Measurements from ENCODE around the gene GNAI3.

The GNAI3 gene

DNA sequence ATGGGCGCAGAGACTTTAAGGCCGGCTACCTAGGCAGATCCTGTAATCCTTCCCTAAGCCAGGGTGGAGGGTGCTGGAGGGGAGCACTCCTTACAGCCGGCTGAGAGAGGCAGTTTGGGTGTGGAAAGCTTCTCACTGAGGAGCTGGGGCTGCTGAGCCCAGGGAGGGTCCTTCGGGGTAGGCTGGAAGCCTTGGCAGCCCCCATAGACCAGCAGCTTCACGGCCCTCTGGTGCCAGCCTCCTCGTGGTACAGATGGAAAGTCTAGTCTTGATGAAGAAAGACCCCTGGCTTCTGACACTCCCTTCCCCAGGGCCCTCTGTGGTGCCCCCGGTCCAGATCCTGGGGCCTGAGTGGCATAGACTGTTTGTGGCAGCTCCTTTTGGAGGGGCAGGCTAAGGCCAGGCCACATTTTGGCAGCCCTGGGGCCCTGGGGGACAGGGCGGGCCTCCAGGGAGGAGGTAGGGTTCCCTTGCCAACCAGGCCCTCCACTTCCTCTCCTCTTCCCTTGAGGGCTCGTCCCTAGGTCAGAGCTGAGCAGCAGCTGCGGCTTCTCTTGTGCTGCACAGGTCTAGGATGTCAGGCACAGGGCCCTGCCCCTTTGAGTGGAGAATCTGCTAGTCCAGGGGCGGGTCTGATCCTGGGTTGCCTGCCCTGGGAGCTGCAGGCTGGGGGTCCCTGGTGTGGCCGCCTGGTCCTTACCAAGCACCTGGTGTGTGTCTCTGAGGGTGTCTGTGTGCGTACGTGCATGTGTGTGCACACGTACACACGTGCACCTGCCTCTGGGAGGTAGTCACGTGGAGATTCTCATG, 76.0 kb downstream of the GNAI3 start:
- Histone ChIP-seq H3K36me3 (ENCODE audit: control insufficient read depth in 2 of 2, insufficient read depth in 1 of 2, low read length in 2 of 2) (peaks cover 4 to 44% of the 10 kb centered on the region in 2 experiments; a peak in 2 of 3 replicates), H3K9me3 (ENCODE audit: control insufficient read depth, insufficient read depth, low read depth, low read length) (no peaks in the 10 kb centered on the region), H3K4me3 (ENCODE audit: low read depth, low read length) (no peak overlapping the region), H3K4me1 (ENCODE audit: control insufficient read depth, insufficient read depth, low read length) (peaks cover 4% of the 10 kb centered on the region; the same call in 1 of the 2 replicates), H3K27ac (ENCODE audit: extremely low read depth, low read depth, low read length) (no peak overlapping the region)
- no peak for TF ChIP-seq OVOL3 (tag by site-specific recombination; IDR thresholded peaks at IDR 0.05)
- TF ChIP-seq ZNF585B (tag by site-specific recombination; IDR thresholded peaks at IDR 0.05), result no peak
- no peak for TF ChIP-seq SALL2 (tag by site-specific recombination; IDR thresholded peaks at IDR 0.05; ENCODE audit: borderline replicate concordance)
- CTCF ChIA-PET, result interaction anchor here (0.6 to 1.3 kb wide), 2 partner anchors 78 to 127 kb away, joined by 3 to 4 read pairs; no protein-coding TSS in a partner anchor
- POLR2A ChIA-PET, result interaction anchor here (1.1 kb wide), 2 partner anchors 9 to 76 kb away, joined by 3 to 4 read pairs; partner anchors contain the start of gene GNAI3

DNA sequence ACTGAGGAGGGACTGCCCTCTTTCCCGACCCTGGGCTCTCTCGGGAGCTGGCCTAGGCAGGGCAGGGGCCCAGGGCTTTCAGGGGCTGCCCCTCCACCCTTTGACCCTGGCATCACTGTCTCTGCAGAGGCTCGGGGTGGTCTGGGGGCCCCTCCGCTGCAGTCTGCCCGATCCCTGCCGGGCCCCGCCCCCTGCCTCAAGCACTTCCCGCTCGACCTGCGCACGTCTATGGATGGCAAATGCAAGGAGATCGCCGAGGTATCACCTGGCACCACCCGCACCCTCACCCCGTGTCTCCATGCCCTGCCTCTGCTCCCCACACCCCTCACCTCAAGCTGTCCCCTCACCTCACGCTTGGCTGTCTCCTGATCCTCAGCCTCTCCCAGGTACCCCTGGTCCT, 76.8 kb downstream of the GNAI3 start:
- no peak for TF ChIP-seq BCL11A (tag by site-specific recombination; IDR thresholded peaks at IDR 0.05; ENCODE audit: low read depth)
- TF ChIP-seq ZNF600 (tag by site-specific recombination; IDR thresholded peaks at IDR 0.05), result no peak
- no peak for TF ChIP-seq ZNF48 (tag by site-specific recombination; IDR thresholded peaks at IDR 0.05)
- TF ChIP-seq ZNF558 (tag by site-specific recombination; IDR thresholded peaks at IDR 0.05), result no peak
- TF ChIP-seq GLIS1 (tag by site-specific recombination; IDR thresholded peaks at IDR 0.05), result no peak
- TF ChIP-seq ZNF473 (tag by site-specific recombination; IDR thresholded peaks at IDR 0.05), result no peak
- TF ChIP-seq ZFHX2 (tag by site-specific recombination; conservative IDR thresholded peaks at IDR 0.05), result no peak
- no peak for TF ChIP-seq WT1 (tag by site-specific recombination; IDR thresholded peaks at IDR 0.05)
- TF ChIP-seq MEIS1 (CRISPR knock-in tag; IDR thresholded peaks at IDR 0.05; ENCODE audit: borderline replicate concordance), result no peak
- TF ChIP-seq ZNF555 (tag by site-specific recombination; conservative IDR thresholded peaks at IDR 0.05), result no peak
- no peak for TF ChIP-seq ZNF223 (tag by site-specific recombination; IDR thresholded peaks at IDR 0.05)
- no peak for TF ChIP-seq ZBTB21 (tag by site-specific recombination; IDR thresholded peaks at IDR 0.05)
- no peak for TF ChIP-seq YY1 (tag by site-specific recombination; IDR thresholded peaks at IDR 0.05)
- TF ChIP-seq, protein P1, sequence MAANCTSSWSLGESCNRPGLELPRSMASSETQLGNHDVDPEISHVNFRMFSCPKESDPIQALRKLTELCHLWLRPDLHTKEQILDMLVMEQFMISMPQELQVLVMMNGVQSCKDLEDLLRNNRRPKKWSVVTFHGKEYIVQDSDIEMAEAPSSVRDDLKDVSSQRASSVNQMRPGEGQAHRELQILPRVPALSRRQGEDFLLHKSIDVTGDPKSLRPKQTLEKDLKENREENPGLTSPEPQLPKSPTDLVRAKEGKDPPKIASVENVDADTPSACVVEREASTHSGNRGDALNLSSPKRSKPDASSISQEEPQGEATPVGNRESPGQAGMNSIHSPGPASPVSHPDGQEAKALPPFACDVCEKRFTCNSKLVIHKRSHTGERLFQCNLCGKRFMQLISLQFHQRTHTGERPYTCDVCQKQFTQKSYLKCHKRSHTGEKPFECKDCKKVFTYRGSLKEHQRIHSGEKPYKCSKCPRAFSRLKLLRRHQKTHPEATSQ (tag by site-specific recombination; IDR thresholded peaks at IDR 0.05), result no peak
- TF ChIP-seq ZNF830 (tag by site-specific recombination; IDR thresholded peaks at IDR 0.05; ENCODE audit: low read depth), result no peak
- TF ChIP-seq, protein P2, sequence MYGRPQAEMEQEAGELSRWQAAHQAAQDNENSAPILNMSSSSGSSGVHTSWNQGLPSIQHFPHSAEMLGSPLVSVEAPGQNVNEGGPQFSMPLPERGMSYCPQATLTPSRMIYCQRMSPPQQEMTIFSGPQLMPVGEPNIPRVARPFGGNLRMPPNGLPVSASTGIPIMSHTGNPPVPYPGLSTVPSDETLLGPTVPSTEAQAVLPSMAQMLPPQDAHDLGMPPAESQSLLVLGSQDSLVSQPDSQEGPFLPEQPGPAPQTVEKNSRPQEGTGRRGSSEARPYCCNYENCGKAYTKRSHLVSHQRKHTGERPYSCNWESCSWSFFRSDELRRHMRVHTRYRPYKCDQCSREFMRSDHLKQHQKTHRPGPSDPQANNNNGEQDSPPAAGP (tag by site-specific recombination; IDR thresholded peaks at IDR 0.05), result no peak
- TF ChIP-seq, protein P3, sequence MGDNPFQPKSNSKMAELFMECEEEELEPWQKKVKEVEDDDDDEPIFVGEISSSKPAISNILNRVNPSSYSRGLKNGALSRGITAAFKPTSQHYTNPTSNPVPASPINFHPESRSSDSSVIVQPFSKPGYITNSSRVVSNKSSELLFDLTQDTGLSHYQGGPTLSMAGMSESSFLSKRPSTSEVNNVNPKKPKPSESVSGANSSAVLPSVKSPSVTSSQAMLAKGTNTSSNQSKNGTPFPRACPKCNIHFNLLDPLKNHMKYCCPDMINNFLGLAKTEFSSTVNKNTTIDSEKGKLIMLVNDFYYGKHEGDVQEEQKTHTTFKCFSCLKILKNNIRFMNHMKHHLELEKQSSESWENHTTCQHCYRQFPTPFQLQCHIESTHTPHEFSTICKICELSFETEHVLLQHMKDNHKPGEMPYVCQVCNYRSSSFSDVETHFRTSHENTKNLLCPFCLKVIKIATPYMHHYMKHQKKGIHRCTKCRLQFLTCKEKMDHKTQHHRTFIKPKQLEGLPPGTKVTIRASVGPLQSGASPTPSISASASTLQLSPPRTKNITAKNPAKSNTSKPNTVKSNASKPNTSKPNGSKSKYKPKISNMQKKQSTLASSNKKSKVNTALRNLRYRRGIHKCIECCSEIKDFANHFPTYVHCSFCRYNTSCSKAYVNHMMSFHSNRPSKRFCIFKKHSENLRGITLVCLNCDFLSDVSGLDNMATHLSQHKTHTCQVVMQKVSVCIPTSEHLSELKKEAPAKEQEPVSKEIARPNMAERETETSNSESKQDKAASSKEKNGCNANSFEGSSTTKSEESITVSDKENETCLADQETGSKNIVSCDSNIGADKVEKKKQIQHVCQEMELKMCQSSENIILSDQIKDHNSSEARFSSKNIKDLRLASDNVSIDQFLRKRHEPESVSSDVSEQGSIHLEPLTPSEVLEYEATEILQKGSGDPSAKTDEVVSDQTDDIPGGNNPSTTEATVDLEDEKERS (tag by site-specific recombination; IDR thresholded peaks at IDR 0.05), result no peak
- TF ChIP-seq KLF8 (tag by site-specific recombination; IDR thresholded peaks at IDR 0.05), result no peak
- TF ChIP-seq, protein P4, sequence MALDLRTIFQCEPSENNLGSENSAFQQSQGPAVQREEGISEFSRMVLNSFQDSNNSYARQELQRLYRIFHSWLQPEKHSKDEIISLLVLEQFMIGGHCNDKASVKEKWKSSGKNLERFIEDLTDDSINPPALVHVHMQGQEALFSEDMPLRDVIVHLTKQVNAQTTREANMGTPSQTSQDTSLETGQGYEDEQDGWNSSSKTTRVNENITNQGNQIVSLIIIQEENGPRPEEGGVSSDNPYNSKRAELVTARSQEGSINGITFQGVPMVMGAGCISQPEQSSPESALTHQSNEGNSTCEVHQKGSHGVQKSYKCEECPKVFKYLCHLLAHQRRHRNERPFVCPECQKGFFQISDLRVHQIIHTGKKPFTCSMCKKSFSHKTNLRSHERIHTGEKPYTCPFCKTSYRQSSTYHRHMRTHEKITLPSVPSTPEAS (tag by site-specific recombination; IDR thresholded peaks at IDR 0.05), result no peak
- Histone ChIP-seq H3K36me3 (ENCODE audit: control insufficient read depth in 2 of 2, insufficient read depth in 1 of 2, low read length in 2 of 2) (peaks cover 4 to 52% of the 10 kb centered on the region in 2 experiments; a peak in 2 of 3 replicates), H3K9me3 (ENCODE audit: control insufficient read depth, insufficient read depth, low read depth, low read length) (no peaks in the 10 kb centered on the region), H3K27ac (ENCODE audit: extremely low read depth, low read depth, low read length) (no peak overlapping the region), H3K4me3 (ENCODE audit: low read depth, low read length) (no peak overlapping the region), H3K4me1 (ENCODE audit: control insufficient read depth, insufficient read depth, low read length) (peaks cover 4% of the 10 kb centered on the region; the same call in 1 of the 2 replicates)
- ChIA-PET POLR2A (interaction anchor here (1.1 kb wide), 1 partner anchor 77 kb away, joined by 3 read pairs; the partner anchor contains the start of gene GNAI3), CTCF (interaction anchor here (0.6 to 0.9 kb wide), 3 partner anchors 9 to 128 kb away, joined by 3 read pairs; no protein-coding TSS in a partner anchor)
